HG03432 (cell line): ENCODE data around the gene MGAT5.

ENCODE experiments used
- ATAC-seq: cut with Tn5 transposase; IDR thresholded peaks from one replicate; pipeline ENCODE4 v1.9.1; 2021; ENCODE audit warnings: mild to moderate bottlenecking, moderate library complexity; ENCODE audit not compliant: unreplicated experiment

MGAT5 gene, protein sequence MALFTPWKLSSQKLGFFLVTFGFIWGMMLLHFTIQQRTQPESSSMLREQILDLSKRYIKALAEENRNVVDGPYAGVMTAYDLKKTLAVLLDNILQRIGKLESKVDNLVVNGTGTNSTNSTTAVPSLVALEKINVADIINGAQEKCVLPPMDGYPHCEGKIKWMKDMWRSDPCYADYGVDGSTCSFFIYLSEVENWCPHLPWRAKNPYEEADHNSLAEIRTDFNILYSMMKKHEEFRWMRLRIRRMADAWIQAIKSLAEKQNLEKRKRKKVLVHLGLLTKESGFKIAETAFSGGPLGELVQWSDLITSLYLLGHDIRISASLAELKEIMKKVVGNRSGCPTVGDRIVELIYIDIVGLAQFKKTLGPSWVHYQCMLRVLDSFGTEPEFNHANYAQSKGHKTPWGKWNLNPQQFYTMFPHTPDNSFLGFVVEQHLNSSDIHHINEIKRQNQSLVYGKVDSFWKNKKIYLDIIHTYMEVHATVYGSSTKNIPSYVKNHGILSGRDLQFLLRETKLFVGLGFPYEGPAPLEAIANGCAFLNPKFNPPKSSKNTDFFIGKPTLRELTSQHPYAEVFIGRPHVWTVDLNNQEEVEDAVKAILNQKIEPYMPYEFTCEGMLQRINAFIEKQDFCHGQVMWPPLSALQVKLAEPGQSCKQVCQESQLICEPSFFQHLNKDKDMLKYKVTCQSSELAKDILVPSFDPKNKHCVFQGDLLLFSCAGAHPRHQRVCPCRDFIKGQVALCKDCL

DNA sequence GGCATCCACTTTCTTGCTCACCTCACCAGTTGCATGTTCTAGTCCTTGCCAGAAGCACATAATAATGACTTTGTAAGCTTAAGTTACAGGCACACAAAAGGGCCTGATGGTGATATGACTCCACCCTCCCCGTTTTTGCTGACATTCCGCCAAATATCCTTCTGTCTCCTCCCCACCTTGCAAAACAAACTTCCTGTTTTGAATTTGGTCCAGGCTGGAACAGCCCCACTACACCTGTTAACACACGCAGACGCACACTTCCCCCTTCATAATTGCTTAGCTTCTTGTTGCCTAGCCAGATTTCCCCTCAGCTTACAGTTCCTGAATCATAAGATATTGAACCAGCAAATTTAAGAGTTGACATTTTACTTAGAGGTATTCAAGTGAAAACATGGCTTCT, at the start of gene MGAT5:
MGAT5 (plus strand) TSS at position 269 of the 400 bp plus-strand sequence. CDS start 332 bp downstream, outside the sequence.
- peak; percentile 16 for ATAC-seq

DNA sequence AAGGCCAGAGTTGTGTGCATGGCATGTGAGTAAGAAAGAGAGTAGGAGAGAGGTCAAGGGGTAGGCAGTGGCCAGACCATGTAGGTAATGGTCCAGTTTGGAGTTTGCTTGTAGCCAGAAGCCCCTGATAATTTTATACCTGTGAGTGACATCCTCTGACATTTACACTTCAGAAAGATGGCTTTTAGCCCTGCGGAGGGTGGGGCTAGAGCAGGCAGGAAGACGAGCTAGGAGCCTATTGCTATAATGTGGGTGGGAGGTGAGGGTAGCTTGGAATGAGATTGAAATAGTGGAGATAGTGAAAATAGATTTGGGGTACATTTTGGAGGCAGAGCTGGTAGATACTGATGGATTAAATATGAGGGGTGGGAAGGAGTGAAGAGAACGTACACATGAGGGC, 48.8 kb upstream of the MGAT5 start:
- no peak for ATAC-seq

DNA sequence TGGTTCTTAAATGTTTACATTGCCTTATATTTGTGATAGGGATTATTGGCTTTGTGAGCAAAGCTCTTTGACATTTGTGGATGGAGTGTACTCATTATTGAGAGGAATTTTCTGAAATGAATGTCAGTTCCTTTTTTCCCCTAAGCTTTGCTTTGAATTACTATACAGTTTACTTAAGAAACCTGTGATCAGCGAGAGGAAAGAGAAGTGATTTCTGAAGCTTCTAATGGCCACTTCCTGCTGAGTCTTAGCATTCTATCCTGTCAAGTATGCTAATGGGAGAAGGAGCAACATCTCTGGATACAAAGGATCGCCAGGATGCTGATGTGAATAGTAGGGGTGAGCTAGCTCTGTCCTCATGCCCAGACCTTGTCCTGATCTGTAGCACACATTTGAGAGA, 47.8 kb upstream of the MGAT5 start:
- ATAC-seq, result peak; percentile 65

DNA sequence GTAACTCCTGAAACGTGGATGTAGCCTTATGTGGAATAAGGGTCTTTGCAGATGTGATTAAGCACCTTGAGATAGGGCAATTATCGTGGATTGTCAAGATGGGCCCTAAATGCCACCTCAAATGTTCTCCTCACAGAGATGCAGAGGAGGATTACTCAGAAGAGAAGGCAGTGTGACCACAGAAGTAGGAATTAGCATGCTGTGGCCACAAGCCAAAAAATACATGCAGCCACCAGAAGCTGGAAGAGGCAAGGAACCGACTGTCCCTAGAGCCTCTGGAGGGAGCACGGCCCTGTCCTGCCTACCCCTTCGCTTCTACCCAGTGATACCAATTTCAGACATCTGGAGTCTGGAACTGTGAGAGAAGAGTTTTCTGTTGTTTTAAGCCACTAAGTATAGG, 47.3 kb upstream of the MGAT5 start:
- ATAC-seq, result no peak

DNA sequence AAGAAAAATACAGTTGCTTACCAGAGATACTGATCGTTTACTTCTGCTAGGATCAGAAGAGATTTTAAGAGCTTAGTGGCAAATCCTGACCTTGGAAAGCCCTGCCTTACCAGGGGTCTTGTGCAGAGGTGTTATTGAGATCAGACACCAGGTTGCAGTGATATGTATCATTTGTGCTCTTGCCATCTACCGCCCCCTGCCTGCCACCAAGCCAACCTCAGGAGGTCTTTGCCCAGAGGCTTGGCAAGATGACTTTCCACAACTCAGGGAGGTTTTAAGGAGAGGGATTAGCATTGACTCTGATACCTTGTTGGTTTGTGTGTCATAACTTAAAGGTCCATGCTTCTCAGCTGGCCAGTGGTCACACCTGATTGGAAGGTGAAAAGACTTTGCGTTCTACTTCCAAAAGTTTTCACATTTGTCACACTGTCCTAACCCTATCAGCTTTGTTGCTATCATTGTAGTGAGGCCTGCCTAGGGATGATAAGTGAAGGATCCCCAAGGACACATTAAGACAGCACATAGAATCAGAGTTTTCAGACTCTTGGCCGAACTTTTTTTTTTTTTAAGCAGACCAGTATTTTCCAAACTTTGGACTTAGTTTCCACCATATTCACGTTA, 46.2 kb upstream of the MGAT5 start:
- ATAC-seq, result peak; percentile 88

DNA sequence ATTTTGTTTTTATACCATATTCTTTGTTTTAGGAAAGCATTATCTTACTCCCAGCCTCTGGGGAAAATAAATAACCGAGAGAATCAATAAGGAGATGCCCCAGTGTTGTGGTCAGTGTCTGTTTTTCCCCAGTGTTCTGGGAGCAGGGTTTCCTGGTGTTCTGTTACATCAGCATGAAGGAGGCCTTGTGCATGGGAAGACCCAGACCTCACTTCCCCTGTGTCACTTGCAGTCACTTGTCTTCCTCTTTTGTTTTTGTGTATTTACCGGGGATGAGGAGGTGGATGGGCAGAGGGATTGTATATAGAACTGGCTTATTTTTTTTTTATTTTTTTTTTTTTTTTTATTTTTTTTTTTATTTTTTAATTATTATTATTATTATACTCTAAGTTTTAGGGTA, 45.0 kb upstream of the MGAT5 start:
- ATAC-seq, result no peak

DNA sequence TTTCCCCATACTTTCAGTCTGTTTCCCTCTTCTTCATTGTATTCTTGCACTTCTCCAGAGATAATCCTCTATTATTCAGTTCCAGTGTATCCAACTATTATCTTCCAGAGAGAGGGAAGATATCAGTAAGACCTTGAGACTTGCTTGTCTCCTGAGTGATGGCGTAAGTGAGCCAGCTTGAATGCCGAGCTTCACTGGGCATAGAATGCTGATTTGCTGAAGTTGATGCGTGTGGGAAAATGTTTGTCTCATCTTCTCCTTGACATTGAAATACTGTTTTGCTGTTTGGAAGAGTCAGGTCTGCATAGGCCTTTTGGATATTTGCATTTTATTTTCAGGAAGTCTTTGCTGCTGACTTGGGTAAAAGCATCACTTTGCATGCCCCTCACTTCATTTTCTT, 41.1 kb upstream of the MGAT5 start:
- no peak for ATAC-seq

DNA sequence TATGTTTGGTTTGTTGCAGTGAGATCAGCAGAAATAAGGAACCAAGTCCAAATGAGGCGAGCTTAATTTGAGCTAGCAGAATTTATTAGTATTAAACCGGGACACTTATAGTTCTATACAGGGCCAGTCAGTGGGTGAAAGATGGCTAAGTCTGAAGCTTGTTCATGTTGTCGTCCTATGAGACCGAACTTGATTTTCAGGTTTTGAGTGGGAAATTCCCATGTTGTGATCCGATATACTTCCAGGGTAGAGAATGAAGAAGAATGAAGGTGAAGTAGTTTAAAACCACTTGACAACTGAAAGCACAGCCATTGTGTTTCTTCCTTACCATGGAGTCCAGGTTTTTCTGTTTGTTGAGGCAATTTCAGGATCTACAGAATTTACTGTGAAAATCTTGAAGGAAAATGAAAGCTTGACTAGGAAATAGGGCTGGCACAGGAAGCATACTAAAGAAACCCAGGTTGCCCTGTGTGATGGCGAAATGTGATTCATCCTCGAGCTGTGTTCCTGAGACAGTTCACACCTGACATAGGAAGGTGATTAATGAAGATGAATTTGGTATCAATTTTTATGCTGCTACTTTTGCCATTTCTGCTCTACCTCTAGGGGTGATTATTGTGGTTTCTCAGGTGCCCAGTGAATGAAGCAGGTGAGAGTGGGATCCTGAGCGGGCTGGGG, 37.6 kb upstream of the MGAT5 start:
- no peak for ATAC-seq

DNA sequence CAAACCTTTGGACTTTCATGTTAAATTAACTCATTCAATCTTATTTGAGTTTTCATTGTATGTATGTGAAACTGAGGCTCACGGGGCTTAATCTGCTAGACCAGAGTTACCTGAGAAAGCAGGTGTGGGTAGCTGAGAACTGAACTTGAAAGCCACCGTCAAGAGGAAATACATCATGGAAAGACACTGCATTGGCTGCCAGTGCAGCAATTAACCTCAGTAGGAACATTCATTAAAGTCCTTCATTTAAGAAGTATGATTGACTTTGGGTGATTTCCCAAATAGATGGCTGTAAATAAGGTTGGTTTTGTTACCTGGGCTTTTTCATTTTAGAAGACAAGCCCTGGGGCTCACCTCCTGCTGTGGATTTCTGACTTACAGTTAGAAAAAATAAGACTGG, 36.5 kb upstream of the MGAT5 start:
- ATAC-seq, result peak; percentile 2

DNA sequence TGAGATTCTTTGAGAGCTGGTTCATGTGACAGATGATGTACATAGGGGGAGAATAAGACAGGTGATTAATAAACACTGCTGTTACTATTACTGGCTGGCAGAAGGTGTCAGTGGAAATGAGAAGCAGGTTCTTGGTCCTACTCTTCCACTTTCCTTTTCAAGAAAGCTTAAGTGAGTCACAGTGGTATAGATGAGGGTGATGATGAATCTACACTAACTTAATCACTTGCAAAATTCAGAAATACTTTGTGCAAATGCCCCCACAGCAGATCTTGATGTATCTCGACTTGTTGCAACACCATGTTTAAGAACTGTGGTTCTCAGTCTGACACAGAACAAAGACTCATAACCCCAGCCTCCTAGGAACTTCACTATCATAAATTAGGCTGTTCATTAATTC, 35.9 kb upstream of the MGAT5 start:
- ATAC-seq, result peak; percentile 79

DNA sequence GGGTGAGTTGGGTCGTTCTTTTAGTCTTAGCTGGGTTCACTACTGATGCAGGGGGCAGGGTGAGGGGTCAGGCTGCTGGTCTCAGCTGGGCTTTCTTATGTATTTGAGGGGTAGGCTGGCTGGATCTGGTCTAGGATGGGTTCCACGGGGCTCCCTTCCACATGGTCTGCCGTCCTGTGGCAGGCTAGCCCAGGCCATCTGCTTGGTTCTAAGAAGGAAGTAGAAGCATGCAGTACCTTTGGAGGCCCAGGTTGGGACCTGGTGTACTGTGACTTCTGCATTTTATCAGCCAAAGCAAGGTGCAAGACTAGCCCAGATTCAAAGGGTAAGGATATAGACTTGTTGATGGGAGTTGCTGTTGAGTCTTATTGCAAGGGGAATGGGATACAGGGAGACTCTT, 35.5 kb upstream of the MGAT5 start:
- peak; percentile 32 for ATAC-seq

DNA sequence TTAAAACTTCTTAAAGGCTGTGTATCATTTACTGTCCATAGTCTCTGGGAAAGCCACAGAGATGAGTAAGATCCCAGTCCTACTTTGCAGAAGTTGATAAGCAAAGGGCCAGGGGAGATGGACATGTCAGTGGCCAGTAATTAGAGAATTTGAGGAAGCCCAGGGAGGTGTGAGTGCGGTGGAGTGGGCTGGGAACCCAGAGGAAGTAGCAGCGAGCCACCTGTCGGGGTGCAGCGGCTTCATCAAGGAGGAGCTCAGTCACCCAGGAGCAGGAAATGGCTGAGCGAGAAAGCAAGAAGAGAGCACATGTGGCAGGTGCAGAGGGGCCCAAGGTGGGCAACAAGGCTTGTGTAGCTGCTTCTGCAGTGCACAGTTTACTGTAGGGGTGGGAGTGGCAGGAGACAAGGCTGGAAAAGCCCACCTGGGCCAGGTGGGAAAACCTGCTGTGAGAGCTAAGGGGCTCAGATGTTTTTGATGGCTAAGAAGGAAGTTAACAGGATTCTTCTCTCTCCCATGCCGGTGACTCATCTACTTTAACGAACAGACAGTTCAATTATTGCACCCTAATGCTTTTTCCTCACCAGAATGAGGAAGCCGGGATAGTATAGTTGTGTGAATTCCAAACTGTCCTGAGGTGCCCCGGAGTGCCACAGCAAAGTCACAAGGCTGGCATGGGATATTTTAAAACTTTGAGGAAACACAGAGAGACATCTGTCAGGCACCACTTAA, 34.8 kb upstream of the MGAT5 start:
- ATAC-seq, result peak; percentile 74

DNA sequence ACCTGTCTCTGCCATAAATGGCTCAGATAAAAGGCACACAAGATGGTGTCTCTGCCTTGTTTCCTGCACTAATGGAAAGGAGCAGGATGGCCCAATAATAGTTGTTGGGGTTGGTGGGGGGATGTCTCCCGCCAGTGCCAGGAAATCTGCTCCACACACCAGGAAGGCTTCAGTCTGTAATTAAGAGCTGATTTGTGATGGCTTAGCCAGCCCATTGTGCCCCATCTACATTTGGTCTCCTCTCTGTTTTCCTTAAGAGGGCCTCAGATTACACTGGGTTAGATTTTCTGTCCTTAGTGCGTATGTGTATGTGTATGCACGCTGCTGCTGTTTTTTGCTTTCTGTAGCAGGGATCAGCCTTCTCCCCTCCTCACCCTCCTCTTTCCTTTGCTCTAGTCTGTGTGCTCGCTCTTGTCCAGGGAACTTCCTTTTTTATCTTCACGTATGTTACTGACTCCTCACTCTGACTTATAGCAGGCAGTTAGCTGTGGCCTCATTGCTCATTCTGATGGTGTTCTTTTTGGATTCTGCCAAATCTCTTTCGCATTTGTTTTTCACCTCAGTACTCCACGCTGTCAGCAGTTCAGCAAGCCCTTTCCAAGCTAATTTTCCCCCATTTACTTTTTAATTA, 33.4 kb upstream of the MGAT5 start:
- ATAC-seq, result no peak

DNA sequence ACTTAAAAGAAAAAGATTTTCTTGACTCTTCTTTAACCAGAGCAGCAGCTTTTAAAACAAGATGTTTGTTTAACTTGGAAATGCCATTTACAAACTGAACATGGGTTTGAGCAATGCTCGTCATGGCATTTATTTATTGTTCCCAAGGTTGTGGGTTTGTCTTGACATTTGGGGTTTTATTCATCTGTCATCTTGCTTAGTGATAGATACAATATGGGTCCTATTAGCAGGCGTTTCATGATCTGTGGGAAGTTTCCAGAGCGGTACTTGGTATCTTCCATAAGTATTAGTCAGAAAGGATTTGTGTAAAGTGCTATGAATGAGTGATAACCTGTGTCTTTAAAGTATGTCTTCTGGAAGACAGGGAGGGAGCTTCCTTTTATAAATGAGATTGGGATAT, 29.9 kb upstream of the MGAT5 start:
- no peak for ATAC-seq

DNA sequence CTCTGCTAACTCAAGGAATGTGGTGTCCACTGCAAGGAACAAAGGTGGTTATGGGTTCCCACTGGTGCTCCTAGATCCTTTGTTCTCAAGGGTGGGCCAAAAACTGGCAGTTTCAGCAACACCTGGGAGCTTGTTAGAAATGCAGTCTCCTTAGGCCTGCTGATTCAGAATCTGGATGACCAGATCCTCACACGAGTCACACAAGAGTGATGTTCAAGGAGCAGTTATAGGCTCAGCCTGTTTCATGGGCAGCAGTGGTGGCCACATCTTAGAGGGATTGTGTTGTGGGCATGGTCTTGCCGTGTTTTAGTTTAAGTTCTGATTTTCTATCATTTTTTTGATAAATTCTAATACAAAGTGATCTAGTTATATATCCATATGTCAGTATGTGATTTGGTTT, 28.7 kb upstream of the MGAT5 start:
- no peak for ATAC-seq

DNA sequence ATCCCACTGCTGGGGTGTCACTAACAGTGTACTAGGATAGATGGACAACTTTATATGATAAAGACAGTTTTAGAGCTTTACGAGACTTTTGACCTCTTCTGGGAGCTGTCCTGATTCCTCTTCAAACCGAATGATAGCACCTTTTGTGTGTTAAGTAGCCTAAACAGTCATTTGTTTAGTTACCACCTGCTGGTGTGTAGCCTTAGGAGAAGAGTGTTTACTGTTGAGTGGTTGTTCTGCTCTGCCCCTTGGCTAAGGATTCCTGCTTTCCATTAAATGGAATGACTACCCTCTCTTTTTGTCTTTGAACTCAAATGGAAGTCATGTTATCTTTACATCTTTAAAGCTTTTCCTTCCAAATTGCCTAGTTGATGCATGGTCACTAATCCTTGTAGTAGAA, 28.0 kb upstream of the MGAT5 start:
- ATAC-seq, result no peak

DNA sequence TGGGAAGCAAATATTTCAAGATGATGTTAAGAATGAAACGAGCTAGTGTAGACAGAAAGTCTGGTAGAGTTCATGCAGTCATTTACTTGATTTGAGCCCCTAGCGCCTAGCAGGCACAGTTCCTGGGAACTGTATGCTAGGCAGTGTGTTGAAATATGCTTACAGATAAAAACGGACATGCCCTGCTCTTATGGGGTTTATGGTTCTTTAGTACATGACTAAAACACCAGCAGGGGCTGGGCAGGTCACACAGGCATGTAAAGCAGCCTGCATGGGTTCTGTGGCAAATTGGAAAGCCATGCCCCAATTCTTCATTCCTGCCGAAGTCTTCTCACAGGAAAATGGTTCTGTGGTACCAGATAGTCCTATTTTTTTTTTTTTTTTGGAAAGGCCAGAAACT, 27.3 kb upstream of the MGAT5 start:
- no peak for ATAC-seq

DNA sequence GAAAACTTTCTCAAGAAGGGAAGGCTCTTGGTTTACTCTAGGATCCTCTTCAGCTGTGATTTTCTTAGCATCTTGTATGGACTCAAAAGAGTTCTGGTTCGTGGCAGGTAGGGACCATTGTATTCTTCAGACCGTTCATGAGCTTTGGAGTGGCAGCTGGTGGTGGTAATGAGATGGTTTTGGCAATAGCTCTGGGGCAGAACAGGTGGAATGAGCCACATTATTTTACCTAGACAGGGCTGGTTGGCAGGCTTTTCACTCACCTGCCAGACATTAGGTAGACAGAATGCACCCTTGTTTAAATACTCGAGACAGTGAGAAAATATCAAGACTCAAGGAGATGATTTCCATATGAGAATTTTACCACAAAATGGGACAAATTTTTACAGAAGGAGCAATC, 26.2 kb upstream of the MGAT5 start:
- ATAC-seq, result no peak

DNA sequence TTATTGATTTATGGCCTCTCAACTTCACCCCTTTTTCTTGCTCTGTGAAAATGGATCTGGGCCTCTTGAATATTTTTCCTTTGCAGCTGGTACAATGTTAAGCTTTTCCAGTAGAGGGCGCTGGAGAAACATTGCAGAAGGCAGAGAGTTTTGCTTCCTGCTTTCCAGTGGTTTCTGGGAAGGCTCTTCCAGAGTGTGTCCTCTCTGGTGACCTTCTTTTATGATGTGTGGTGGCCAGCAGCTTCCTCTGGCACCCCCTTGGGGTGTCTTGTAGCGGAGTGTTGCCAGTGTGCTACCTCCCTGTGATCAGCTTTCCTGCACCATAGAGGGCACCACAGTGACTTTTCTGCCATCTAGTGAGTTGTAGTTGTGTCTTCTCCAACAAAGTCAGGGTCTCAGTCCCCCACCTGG, 25.4 kb upstream of the MGAT5 start:
- ATAC-seq, result no peak

DNA sequence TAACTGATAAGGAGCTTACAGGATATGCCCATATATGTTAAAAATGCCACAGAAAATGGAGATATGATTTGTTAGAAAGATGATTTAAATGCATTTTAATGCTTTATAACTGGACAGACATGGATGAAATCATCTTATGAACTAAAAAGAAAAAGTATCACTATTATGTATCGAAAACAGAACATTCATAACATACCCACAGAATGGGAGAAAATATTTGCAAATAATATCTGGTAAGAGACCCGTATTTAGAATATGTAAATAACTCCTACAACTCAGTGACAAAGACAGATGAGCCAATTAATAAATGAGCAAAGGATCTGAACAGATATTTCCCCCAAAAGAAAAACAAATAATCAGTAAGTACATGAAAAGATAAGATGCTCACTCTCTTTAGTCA, 24.3 kb upstream of the MGAT5 start:
- no peak for ATAC-seq
